ENCODE results near the gene ARL15. TPM values are rescaled to one million over a fixed set of nuclear protein-coding genes. Genes with fewer than 3 reads are reported as not detected.

ARL15 gene
- total and polyA plus RNA-seq, 2 of the 8 experiments (the other 6 are each of a cell fraction or from before 2014, with no cell fraction given): 9.9 to 21.2 TPM

GRCh38 chr5:53882676-53883031, 427.7 kb downstream of the ARL15 start (continued):
- TF ChIP-seq CHD7 (IDR thresholded peaks at IDR 0.05; ENCODE audit: insufficient replicate concordance, low read length) (peak; percentile 46), JUND (IDR thresholded peaks at IDR 0.05; ENCODE audit: low read length) (0 out of 2 replicates have a peak, but pooled peaks have one; percentile 4), TEAD4 (IDR thresholded peaks at IDR 0.05; ENCODE audit: low read depth, low read length) (peak; percentile 72; the same call in 1 of the 2 replicates), FOSL1 (IDR thresholded peaks at IDR 0.05; ENCODE audit: insufficient read depth, low read depth, low read length) (no peak), TAF7 (optimal IDR thresholded peaks at IDR 0.05; ENCODE audit: borderline replicate concordance, low read depth, low read length) (no peak)

Measured in H1 (cell line).